H1 (cell line): ENCODE measurements around the gene FABP6. TPM values are rescaled to one million over a fixed set of nuclear protein-coding genes. Genes with fewer than 3 reads are reported as not detected.

Source experiments
- CTCF ChIA-PET: fragments of 300-600 bp; sonication (Branson Sonifier 250); formaldehyde crosslinking; loops from one replicate; lab custom pipeline; 2021; ENCODE audit not compliant: partially characterized antibody; lab: Charles Lee
- POLR2A ChIA-PET: fragments of 300-600 bp; sonication (Branson Sonifier 250); formaldehyde crosslinking; loops from one replicate; lab custom pipeline; 2021; ENCODE audit warnings: inconsistent platforms; ENCODE audit not compliant: partially characterized antibody; lab: Charles Lee
- DNase-seq, 2 experiments: peaks; one replicate each; pipeline versions ENCODE4 v3.0.0 to v3.0.0-alpha.2; 2010 to 2022; ENCODE audit warnings: low spot score in 2 of 2, low read depth in 1 of 2, mixed read lengths in 1 of 2
- FAIRE-seq: peaks from 2 replicates; lab custom pipeline; 2011; peaks lifted over from hg19 to GRCh38; lab: Jason Lieb, UNC
- H2AFZ ChIP-seq: 2 replicates; pipeline ENCODE4 v1.8.1; 2012; ENCODE audit warnings: low read length, inconsistent platforms
- H2AK5ac ChIP-seq: 2 replicates; pipeline ENCODE4 v1.6.1; 2013; ENCODE audit warnings: low read depth, low read length
- H2BK120ac ChIP-seq: replicated peaks from 2 replicates; pipeline ENCODE3; 2013; ENCODE audit warnings: low read depth, low read length, inconsistent platforms
- H2BK12ac ChIP-seq: 2 replicates; pipeline ENCODE4 v1.6.1; 2013; ENCODE audit warnings: low read depth, low read length
- H2BK15ac ChIP-seq: 2 replicates; pipeline ENCODE4 v1.6.1; 2013; ENCODE audit warnings: low read length
- H2BK20ac ChIP-seq: 2 replicates; pipeline ENCODE4 v1.6.1; 2013; ENCODE audit warnings: low read length
- H2BK5ac ChIP-seq: 2 replicates; pipeline ENCODE4 v1.6.1; 2013; ENCODE audit warnings: low read depth, low read length
- H3K14ac ChIP-seq: 2 replicates; pipeline ENCODE4 v1.6.1; 2013; ENCODE audit warnings: inconsistent platforms; ENCODE audit not compliant: insufficient read length
- H3K18ac ChIP-seq: 2 replicates; pipeline ENCODE4 v1.6.1; 2013; ENCODE audit warnings: low read length; ENCODE audit errors: extremely low read depth
- H3K23ac ChIP-seq: 2 replicates; pipeline ENCODE4 v1.6.1; 2013; ENCODE audit warnings: inconsistent platforms; ENCODE audit not compliant: insufficient read length
- H3K23me2 ChIP-seq: 2 replicates; pipeline ENCODE4 v1.6.1; 2013; ENCODE audit warnings: low read depth, low read length
- H3K27ac ChIP-seq: 2 replicates; pipeline ENCODE4 v1.6.1; 2011; ENCODE audit warnings: low read depth, low read length, inconsistent platforms
- H3K27me3 ChIP-seq, 4 experiments: replicated peaks in 1 of 4; 1 replicate in 1 of 4; 2 replicates in 3 of 4; pipeline versions ENCODE4 v1.6.1 to v1.8.1; 2011 to 2013; ENCODE audit warnings: low read length in 3 of 4, mild to moderate bottlenecking in 3 of 4, inconsistent platforms in 2 of 4, mixed read lengths in 2 of 4, moderate library complexity in 1 of 4; ENCODE audit not compliant: control insufficient read depth in 3 of 4, insufficient read depth in 3 of 4; ENCODE audit errors: extremely low read depth in 1 of 4
- H3K36me3 ChIP-seq, 4 experiments: 2 replicates each; pipeline versions ENCODE4 v1.6.1 to v1.8.1; 2011 to 2013; ENCODE audit warnings: mild to moderate bottlenecking in 4 of 4, low read length in 3 of 4, moderate library complexity in 2 of 4, control low read depth in 1 of 4, inconsistent platforms in 1 of 4; ENCODE audit not compliant: insufficient read depth in 4 of 4, control insufficient read depth in 2 of 4
- H3K4ac ChIP-seq: replicated peaks from 2 replicates; pipeline ENCODE3; 2013; ENCODE audit warnings: low read length, low read depth, mixed read lengths, inconsistent platforms; ENCODE audit not compliant: insufficient read length
- H3K4me1 ChIP-seq, 4 experiments: replicated peaks in 1 of 4; 1 replicate in 1 of 4; 2 replicates in 3 of 4; pipeline versions ENCODE4 v1.6.1 to v1.8.1; 2011 to 2013; ENCODE audit warnings: low read length in 3 of 4, inconsistent platforms in 2 of 4, mixed read lengths in 1 of 4; ENCODE audit not compliant: insufficient read depth in 4 of 4, control insufficient read depth in 3 of 4
- H3K4me2 ChIP-seq, 2 experiments: 2 replicates each; pipeline versions ENCODE4 v1.6.1 to v1.8.1; 2011 to 2013; ENCODE audit warnings: low read depth in 2 of 2, low read length in 2 of 2, control low read depth in 1 of 2, inconsistent platforms in 1 of 2, mild to moderate bottlenecking in 1 of 2; ENCODE audit not compliant: insufficient read depth in 1 of 2
- H3K4me3 ChIP-seq, 4 experiments: fragments of 200-600, 300-600 bp in 1 of 4; sonication (generic), shearing (Covaris generic), sonication (Bioruptor Twin) in 1 of 4; 2 replicates each; pipeline versions ENCODE4 v1.5.1 to v1.8.1; 2011 to 2016; ENCODE audit warnings: low read length in 4 of 4, low read depth in 3 of 4, control low read depth in 2 of 4, inconsistent platforms in 2 of 4, mild to moderate bottlenecking in 2 of 4, mixed read lengths in 1 of 4, moderate library complexity in 1 of 4; ENCODE audit not compliant: insufficient read depth in 2 of 4; ENCODE audit errors: extremely low read depth in 1 of 4
- H3K56ac ChIP-seq: replicated peaks from 2 replicates; pipeline ENCODE3; 2013; ENCODE audit warnings: low read depth, mild to moderate bottlenecking, mixed read lengths, low read length, inconsistent platforms; ENCODE audit not compliant: insufficient read length
- H3K79me1 ChIP-seq: 2 replicates; pipeline ENCODE4 v1.6.1; 2013; ENCODE audit warnings: low read depth, low read length, control low read depth
- H3K79me2 ChIP-seq, 2 experiments: 2 replicates each; pipeline versions ENCODE4 v1.6.1 to v1.8.1; 2012 to 2013; ENCODE audit warnings: low read length in 2 of 2, mild to moderate bottlenecking in 2 of 2, inconsistent platforms in 1 of 2; ENCODE audit not compliant: insufficient read depth in 2 of 2, control insufficient read depth in 1 of 2
- H3K9ac ChIP-seq, 4 experiments: replicated peaks in 1 of 4; 1 replicate in 1 of 4; 2 replicates in 3 of 4; pipeline versions ENCODE4 v1.6.1 to v1.8.1; 2011 to 2013; ENCODE audit warnings: low read depth in 3 of 4, low read length in 3 of 4, control low read depth in 2 of 4, mild to moderate bottlenecking in 2 of 4, moderate library complexity in 2 of 4, inconsistent platforms in 1 of 4; ENCODE audit errors: extremely low read depth in 1 of 4
- H3K9me3 ChIP-seq, 2 experiments: 2 replicates each; pipeline versions ENCODE4 v1.6.1 to v1.8.1; 2012 to 2013; ENCODE audit warnings: mild to moderate bottlenecking in 2 of 2, moderate library complexity in 2 of 2, control low read depth in 1 of 2, inconsistent platforms in 1 of 2, low read depth in 1 of 2, low read length in 1 of 2, mixed read lengths in 1 of 2; ENCODE audit not compliant: insufficient read depth in 2 of 2
- H4K20me1 ChIP-seq, 2 experiments: replicated peaks in 1 of 2; 2 replicates each; pipeline versions ENCODE3 to v1.8.1; 2011 to 2013; ENCODE audit warnings: inconsistent platforms in 2 of 2, low read length in 2 of 2, mild to moderate bottlenecking in 1 of 2; ENCODE audit not compliant: insufficient read depth in 2 of 2, control insufficient read depth in 1 of 2
- H4K5ac ChIP-seq: 2 replicates; pipeline ENCODE4 v1.6.1; 2013; ENCODE audit warnings: low read length, low read depth, mixed read lengths, inconsistent platforms; ENCODE audit not compliant: insufficient read length
- H4K8ac ChIP-seq: 2 replicates; pipeline ENCODE4 v1.8.0; 2013; ENCODE audit warnings: mild to moderate bottlenecking, moderate library complexity, low read length, inconsistent platforms; ENCODE audit not compliant: insufficient read depth; ENCODE audit errors: extremely low read depth
- H4K91ac ChIP-seq: replicated peaks from 2 replicates; pipeline ENCODE3; 2013; ENCODE audit warnings: low read length, mixed read lengths, inconsistent platforms; ENCODE audit not compliant: insufficient read length
- CHD1 ChIP-seq: IDR thresholded peaks from 2 replicates; pipeline ENCODE4 v1.6.1; 2012; ENCODE audit warnings: low read depth, low read length, improper control_type of control experiment
- CREB1 ChIP-seq: IDR thresholded peaks from 2 replicates; pipeline ENCODE4 v1.6.1; 2012; ENCODE audit warnings: inconsistent platforms
- GTF2F1 ChIP-seq: IDR thresholded peaks from 2 replicates; pipeline ENCODE4 v1.6.1; 2012; ENCODE audit warnings: low read depth, low read length, improper control_type of control experiment, borderline replicate concordance
- KDM4A ChIP-seq: IDR thresholded peaks from one replicate; pipeline ENCODE4 v1.7.1; 2012; ENCODE audit warnings: low read depth, mild to moderate bottlenecking, moderate library complexity, low read length, inconsistent platforms; ENCODE audit not compliant: severe bottlenecking
- MAX ChIP-seq: IDR thresholded peaks from 2 replicates; pipeline ENCODE4 v1.6.1; 2012; ENCODE audit warnings: inconsistent platforms
- POLR2AphosphoS5 ChIP-seq: IDR thresholded peaks from 2 replicates; pipeline ENCODE4 v1.6.1; 2011; ENCODE audit warnings: low read depth, low read length
- SIRT6 ChIP-seq: IDR thresholded peaks from one replicate; pipeline ENCODE4 v1.7.1; 2012; ENCODE audit warnings: low read length, inconsistent platforms
- TEAD4 ChIP-seq: IDR thresholded peaks from 2 replicates; pipeline ENCODE4 v1.6.1; 2012; ENCODE audit warnings: low read depth, low read length, inconsistent platforms, mixed read lengths
- ZNF274 ChIP-seq: IDR thresholded peaks from 2 replicates; pipeline ENCODE4 v1.7.0; 2012; ENCODE audit warnings: low read length, borderline replicate concordance; ENCODE audit errors: extremely low read depth
- WGBS, 2 experiments: shearing (Covaris generic) in 1 of 2; methylation state at CpG; one replicate each; pipeline versions ENCODE4 v1.1.6 to v1.1.7; 2013 to 2015; ENCODE audit warnings: low lambda C conversion rate in 2 of 2, mixed read lengths in 2 of 2, inconsistent platforms in 1 of 2, low coverage in 1 of 2, missing lambda C conversion rate in 1 of 2; ENCODE audit not compliant: insufficient replicate concordance in 2 of 2, insufficient coverage in 1 of 2, insufficient read length in 1 of 2; ENCODE audit errors: extremely low coverage in 1 of 2, missing lambda C conversion rate in 1 of 2; 5-methylcytosine and 5-hydroxymethylcytosine counted together
- polyA plus RNA-seq, 7 experiments: library from polyadenylated mRNA; depleted of rRNA in 3 of 7; stranded (reverse) in 5 of 7; unstranded in 2 of 7; fragments of >200 nt in 5 of 7; fragments of 200-250 nt in 2 of 7; gene quantifications; 1 replicate in 5 of 7; 2 replicates in 1 of 7; 4 replicates in 1 of 7; pipeline versions ENCODE4 v1.2.1 to v1.2.3, GENCODE V29; 2011 to 2013; ENCODE audit warnings: missing spikeins in 2 of 7, mixed read lengths in 2 of 7
- total RNA-seq: library from RNA; stranded (reverse); fragmentation: NEBNext Ultra II Directional; extraction: Animal tissue kit (Norgen Biotek cat#: 25700); gene quantifications from 2 replicates; pipeline ENCODE4 v1.2.1, GENCODE V29; 2021
- TF ChIP-seq, protein P1 (sequence below), 3 experiments: IDR thresholded peaks; 1 replicate in 2 of 3; 2 replicates in 1 of 3; pipeline versions ENCODE4 v1.5.1 to v1.6.1; 2011; ENCODE audit warnings: low read length in 3 of 3, mild to moderate bottlenecking in 3 of 3, inconsistent platforms in 2 of 3, low read depth in 1 of 3, moderate library complexity in 1 of 3; ENCODE audit not compliant: insufficient read depth in 1 of 3; ENCODE audit errors: control extremely low read depth in 1 of 3
- TF ChIP-seq, protein P2 (sequence below): IDR thresholded peaks from 2 replicates; pipeline ENCODE4 v1.6.1; 2011; ENCODE audit warnings: low read depth, mild to moderate bottlenecking, low read length; ENCODE audit not compliant: insufficient read depth

Gene FABP6
- total and polyA plus RNA-seq, 2 of the 8 experiments (the other 6 are each of a cell fraction or from before 2014, with no cell fraction given), result 4.8 to 6.1 TPM

GRCh38 chr5:160271836-160272235 lies 42.5 kb downstream of the FABP6 start:
- Histone ChIP-seq H3K23me2 (no peaks in the 10 kb centered on the region), H3K27ac (no peak overlapping the region), H4K8ac (no peak overlapping the region), H2BK15ac (no peak overlapping the region), H2AFZ (no peak overlapping the region), H4K91ac (no peak overlapping the region), H3K4me3 (no peak overlapping the region), H2BK5ac (no peak overlapping the region), H3K79me2 (0 out of 4 replicates have a peak, but pooled peaks cover 0 to 3% of the 10 kb centered on the region in 2 experiments), H3K4me2 (no peak overlapping the region), H2BK120ac (no peak overlapping the region), H3K27me3 (no peaks in the 10 kb centered on the region), H4K5ac (no peak overlapping the region), H3K36me3 (peaks cover 0 to 16% (median 3%) of the 10 kb centered on the region in 4 experiments; a peak in 5 of 8 replicates), H3K4ac (no peak overlapping the region), H3K56ac (no peak overlapping the region), H3K4me1 (peaks cover 5 to 20% (median 15%) of the 10 kb centered on the region in 4 experiments), H3K18ac (no peak overlapping the region), H3K14ac (no peak overlapping the region), H2AK5ac (no peak overlapping the region), H2BK20ac (no peak overlapping the region), H3K9me3 (no peaks in the 10 kb centered on the region), H3K23ac (no peak overlapping the region), H2BK12ac (no peak overlapping the region), H4K20me1 (peaks cover 0 to 4% of the 10 kb centered on the region in 2 experiments), H3K9ac (no peak overlapping the region; a peak in 1 of 7 replicates), H3K79me1 (no peaks in the 10 kb centered on the region; the same call in 1 of the 2 replicates)
- ChIA-PET CTCF (interaction anchor here (0.9 to 27.2 kb wide), 5 partner anchors 15 to 118 kb away, joined by 3 to 362 read pairs (median 8); no protein-coding TSS in a partner anchor), POLR2A (interaction anchor here (1.5 to 3.1 kb wide), 3 partner anchors 10 to 15 kb away, joined by 4 to 12 read pairs (median 9); no protein-coding TSS in a partner anchor)
- 83% methylated on average over 6 of the region's 6 CpGs; no CpG with 5 or more reads in 1 of the 2 experiments for WGBS, 2 experiments
- FAIRE-seq, result no peak
- DNase-seq, result no peak
- TF ChIP-seq CHD1 (no peak), GTF2F1 (no peak), MAX (no peak), SIRT6 (no peak), ZNF274 (no peak), CREB1 (no peak), TEAD4 (no peak), KDM4A (no peak), POLR2AphosphoS5 (no peak)
- TF ChIP-seq, protein P1, sequence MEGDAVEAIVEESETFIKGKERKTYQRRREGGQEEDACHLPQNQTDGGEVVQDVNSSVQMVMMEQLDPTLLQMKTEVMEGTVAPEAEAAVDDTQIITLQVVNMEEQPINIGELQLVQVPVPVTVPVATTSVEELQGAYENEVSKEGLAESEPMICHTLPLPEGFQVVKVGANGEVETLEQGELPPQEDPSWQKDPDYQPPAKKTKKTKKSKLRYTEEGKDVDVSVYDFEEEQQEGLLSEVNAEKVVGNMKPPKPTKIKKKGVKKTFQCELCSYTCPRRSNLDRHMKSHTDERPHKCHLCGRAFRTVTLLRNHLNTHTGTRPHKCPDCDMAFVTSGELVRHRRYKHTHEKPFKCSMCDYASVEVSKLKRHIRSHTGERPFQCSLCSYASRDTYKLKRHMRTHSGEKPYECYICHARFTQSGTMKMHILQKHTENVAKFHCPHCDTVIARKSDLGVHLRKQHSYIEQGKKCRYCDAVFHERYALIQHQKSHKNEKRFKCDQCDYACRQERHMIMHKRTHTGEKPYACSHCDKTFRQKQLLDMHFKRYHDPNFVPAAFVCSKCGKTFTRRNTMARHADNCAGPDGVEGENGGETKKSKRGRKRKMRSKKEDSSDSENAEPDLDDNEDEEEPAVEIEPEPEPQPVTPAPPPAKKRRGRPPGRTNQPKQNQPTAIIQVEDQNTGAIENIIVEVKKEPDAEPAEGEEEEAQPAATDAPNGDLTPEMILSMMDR (IDR thresholded peaks at IDR 0.05; ENCODE audit: control extremely low read depth in 1 of 3, insufficient read depth in 1 of 3, low read depth in 1 of 3, low read length in 3 of 3), result no peak
- TF ChIP-seq, protein P2, sequence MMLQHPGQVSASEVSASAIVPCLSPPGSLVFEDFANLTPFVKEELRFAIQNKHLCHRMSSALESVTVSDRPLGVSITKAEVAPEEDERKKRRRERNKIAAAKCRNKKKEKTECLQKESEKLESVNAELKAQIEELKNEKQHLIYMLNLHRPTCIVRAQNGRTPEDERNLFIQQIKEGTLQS, result no peak
